ENCODE measurements around the gene LAMP1. TPM values are rescaled to one million over a fixed set of nuclear protein-coding genes. Genes with fewer than 3 reads are reported as not detected.

The LAMP1 gene
- total RNA-seq, 1 experiment from 2014 or later = 29.7 TPM

Small RNAs within 50 kb of the gene (small RNA-seq; reads per million reads assigned to genes)
- gene MIR8075 = not detected

Other genes with a start within 250 kb of the LAMP1 start
- gene F7, start 191.4 kb upstream of the LAMP1 start, total RNA-seq (2014; rRNA removed; shearing (Covaris generic); ENCODE audit: low replicate concordance) = not detected in 2 replicates
- not detected in 2 replicates for gene F10, start 174.4 kb upstream of the LAMP1 start, total RNA-seq (2014; rRNA removed; shearing (Covaris generic); ENCODE audit: low replicate concordance)
- not detected in 2 replicates for gene PROZ, start 138.6 kb upstream of the LAMP1 start, total RNA-seq (2014; rRNA removed; shearing (Covaris generic); ENCODE audit: low replicate concordance)
- gene PCID2, start 88.6 kb upstream of the LAMP1 start, total RNA-seq (2014; rRNA removed; shearing (Covaris generic); ENCODE audit: low replicate concordance) = 85.0 and 114 TPM in 2 replicates
- 97.0 and 97.1 TPM in 2 replicates for gene CUL4A, start 87.6 kb upstream of the LAMP1 start, total RNA-seq (2014; rRNA removed; shearing (Covaris generic); ENCODE audit: low replicate concordance)
- gene GRTP1, start 66.9 kb downstream of the LAMP1 start, total RNA-seq (2014; rRNA removed; shearing (Covaris generic); ENCODE audit: low replicate concordance) = not detected in 2 replicates
- gene ADPRHL1, start 156.2 kb downstream of the LAMP1 start, total RNA-seq (2014; rRNA removed; shearing (Covaris generic); ENCODE audit: low replicate concordance) = 8.9 and 10.2 TPM in 2 replicates
- 26.2 and 31.1 TPM in 2 replicates for gene DCUN1D2, start 193.5 kb downstream of the LAMP1 start, total RNA-seq (2014; rRNA removed; shearing (Covaris generic); ENCODE audit: low replicate concordance)